ENCODE measurements around the gene BEST1.

GRCh38 chr11:62012832-62013461 lies 62.8 kb downstream of the BEST1 start:
- TF ChIP-seq CTCF (IDR thresholded peaks at IDR 0.05; ENCODE audit: poor library complexity, severe bottlenecking) (no peak), EP300 (conservative IDR thresholded peaks at IDR 0.05; ENCODE audit: poor library complexity, severe bottlenecking) (no peak), TAF1 (IDR thresholded peaks at IDR 0.05; ENCODE audit: low read depth) (no peak), RAD21 (conservative IDR thresholded peaks at IDR 0.05) (no peak), REST (IDR thresholded peaks at IDR 0.05; ENCODE audit: borderline replicate concordance) (no peak), EZH2 (IDR thresholded peaks at IDR 0.05; ENCODE audit: borderline replicate concordance, insufficient read depth, low read length, poor library complexity, severe bottlenecking) (no peak), POLR2AphosphoS5 (IDR thresholded peaks at IDR 0.05) (no peak), MXI1 (conservative IDR thresholded peaks at IDR 0.05; ENCODE audit: poor library complexity, severe bottlenecking) (no peak), SMC3 (conservative IDR thresholded peaks at IDR 0.05; ENCODE audit: poor library complexity) (no peak)
